Sigmoid colon (tissue), 3 donors: ENCODE results near the gene AP5M1.

ENCODE experiments used
- POLR2A ChIP-seq, 2 donors: fragments of 450-650 bp; IDR thresholded peaks; one replicate each; pipeline ENCODE4 v1.6.1; 2016; ENCODE audit warnings: antibody characterized with exemption in 2 of 2, mild to moderate bottlenecking in 2 of 2, moderate library complexity in 2 of 2
- TF ChIP-seq, protein P1 (sequence below), 4 experiments: fragments of 450-650 bp in 3 of 4; fragments of 200-600 bp in 1 of 4; IDR thresholded peaks; one replicate each; pipeline ENCODE4 v1.5.1; 2016 to 2019; ENCODE audit warnings: antibody characterized with exemption in 4 of 4, mild to moderate bottlenecking in 3 of 4, moderate library complexity in 2 of 4

DNA sequence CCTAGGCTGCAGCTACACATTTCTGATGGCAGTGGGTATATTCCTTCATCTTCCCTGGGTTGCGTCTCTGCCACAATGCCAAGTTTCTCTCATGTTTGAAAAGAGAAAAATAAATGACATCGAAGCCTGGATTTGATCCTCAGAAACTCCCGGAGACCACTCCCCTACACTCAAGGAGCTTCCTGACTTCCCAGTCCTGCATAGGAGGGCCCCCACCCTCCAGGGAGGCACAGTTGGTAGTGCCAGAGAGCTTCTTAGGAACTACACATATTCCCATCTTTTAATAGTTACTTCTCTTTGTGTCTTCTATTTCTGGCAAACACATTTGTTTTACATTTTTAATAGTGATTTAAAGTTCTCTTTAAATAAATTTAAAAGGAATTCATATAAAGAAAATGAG, 30.7 kb downstream of the AP5M1 start:
- TF ChIP-seq POLR2A (IDR thresholded peaks at IDR 0.05): no peak
- TF ChIP-seq, protein P1, sequence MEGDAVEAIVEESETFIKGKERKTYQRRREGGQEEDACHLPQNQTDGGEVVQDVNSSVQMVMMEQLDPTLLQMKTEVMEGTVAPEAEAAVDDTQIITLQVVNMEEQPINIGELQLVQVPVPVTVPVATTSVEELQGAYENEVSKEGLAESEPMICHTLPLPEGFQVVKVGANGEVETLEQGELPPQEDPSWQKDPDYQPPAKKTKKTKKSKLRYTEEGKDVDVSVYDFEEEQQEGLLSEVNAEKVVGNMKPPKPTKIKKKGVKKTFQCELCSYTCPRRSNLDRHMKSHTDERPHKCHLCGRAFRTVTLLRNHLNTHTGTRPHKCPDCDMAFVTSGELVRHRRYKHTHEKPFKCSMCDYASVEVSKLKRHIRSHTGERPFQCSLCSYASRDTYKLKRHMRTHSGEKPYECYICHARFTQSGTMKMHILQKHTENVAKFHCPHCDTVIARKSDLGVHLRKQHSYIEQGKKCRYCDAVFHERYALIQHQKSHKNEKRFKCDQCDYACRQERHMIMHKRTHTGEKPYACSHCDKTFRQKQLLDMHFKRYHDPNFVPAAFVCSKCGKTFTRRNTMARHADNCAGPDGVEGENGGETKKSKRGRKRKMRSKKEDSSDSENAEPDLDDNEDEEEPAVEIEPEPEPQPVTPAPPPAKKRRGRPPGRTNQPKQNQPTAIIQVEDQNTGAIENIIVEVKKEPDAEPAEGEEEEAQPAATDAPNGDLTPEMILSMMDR (IDR thresholded peaks at IDR 0.05): no peak
